Measurements from ENCODE around the gene PLS3. TPM values are rescaled to one million over a fixed set of nuclear protein-coding genes. Genes with fewer than 3 reads are reported as not detected.

Gene PLS3
- total and polyA plus RNA-seq, 2 of the 13 experiments (the other 11 are each of a cell fraction or from before 2014, with no cell fraction given), result 55.7 to 99.9 TPM

GRCh38 chrX:115561605-115562479 lies 868 bp downstream of the PLS3 start (continued):
- TF ChIP-seq CCAR2 (optimal IDR thresholded peaks at IDR 0.05; ENCODE audit: low read depth, low read length), result no peak
- TF ChIP-seq, protein P1, sequence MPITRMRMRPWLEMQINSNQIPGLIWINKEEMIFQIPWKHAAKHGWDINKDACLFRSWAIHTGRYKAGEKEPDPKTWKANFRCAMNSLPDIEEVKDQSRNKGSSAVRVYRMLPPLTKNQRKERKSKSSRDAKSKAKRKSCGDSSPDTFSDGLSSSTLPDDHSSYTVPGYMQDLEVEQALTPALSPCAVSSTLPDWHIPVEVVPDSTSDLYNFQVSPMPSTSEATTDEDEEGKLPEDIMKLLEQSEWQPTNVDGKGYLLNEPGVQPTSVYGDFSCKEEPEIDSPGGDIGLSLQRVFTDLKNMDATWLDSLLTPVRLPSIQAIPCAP (CRISPR knock-in tag; IDR thresholded peaks at IDR 0.05; ENCODE audit: low read depth), result no peak
- no peak for TF ChIP-seq ZFP36L1 (CRISPR knock-in tag; IDR thresholded peaks at IDR 0.05)
- TF ChIP-seq, protein P2, sequence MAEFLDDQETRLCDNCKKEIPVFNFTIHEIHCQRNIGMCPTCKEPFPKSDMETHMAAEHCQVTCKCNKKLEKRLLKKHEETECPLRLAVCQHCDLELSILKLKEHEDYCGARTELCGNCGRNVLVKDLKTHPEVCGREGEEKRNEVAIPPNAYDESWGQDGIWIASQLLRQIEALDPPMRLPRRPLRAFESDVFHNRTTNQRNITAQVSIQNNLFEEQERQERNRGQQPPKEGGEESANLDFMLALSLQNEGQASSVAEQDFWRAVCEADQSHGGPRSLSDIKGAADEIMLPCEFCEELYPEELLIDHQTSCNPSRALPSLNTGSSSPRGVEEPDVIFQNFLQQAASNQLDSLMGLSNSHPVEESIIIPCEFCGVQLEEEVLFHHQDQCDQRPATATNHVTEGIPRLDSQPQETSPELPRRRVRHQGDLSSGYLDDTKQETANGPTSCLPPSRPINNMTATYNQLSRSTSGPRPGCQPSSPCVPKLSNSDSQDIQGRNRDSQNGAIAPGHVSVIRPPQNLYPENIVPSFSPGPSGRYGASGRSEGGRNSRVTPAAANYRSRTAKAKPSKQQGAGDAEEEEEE (CRISPR knock-in tag; IDR thresholded peaks at IDR 0.05; ENCODE audit: borderline replicate concordance), result no peak
- peak; percentile 53 for TF ChIP-seq RBFOX2 (IDR thresholded peaks at IDR 0.05; ENCODE audit: low read depth, low read length)
- TF ChIP-seq, protein P3, sequence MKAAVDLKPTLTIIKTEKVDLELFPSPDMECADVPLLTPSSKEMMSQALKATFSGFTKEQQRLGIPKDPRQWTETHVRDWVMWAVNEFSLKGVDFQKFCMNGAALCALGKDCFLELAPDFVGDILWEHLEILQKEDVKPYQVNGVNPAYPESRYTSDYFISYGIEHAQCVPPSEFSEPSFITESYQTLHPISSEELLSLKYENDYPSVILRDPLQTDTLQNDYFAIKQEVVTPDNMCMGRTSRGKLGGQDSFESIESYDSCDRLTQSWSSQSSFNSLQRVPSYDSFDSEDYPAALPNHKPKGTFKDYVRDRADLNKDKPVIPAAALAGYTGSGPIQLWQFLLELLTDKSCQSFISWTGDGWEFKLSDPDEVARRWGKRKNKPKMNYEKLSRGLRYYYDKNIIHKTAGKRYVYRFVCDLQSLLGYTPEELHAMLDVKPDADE (CRISPR knock-in tag; IDR thresholded peaks at IDR 0.05), result no peak
- peak; percentile 35 for TF ChIP-seq NFE2L2 (IDR thresholded peaks at IDR 0.05; ENCODE audit: low read length)
- no peak for TF ChIP-seq ZNF619 (CRISPR knock-in tag; IDR thresholded peaks at IDR 0.05)
- TF ChIP-seq ZSCAN22 (CRISPR knock-in tag; IDR thresholded peaks at IDR 0.05), result no peak
- TF ChIP-seq, protein P4, sequence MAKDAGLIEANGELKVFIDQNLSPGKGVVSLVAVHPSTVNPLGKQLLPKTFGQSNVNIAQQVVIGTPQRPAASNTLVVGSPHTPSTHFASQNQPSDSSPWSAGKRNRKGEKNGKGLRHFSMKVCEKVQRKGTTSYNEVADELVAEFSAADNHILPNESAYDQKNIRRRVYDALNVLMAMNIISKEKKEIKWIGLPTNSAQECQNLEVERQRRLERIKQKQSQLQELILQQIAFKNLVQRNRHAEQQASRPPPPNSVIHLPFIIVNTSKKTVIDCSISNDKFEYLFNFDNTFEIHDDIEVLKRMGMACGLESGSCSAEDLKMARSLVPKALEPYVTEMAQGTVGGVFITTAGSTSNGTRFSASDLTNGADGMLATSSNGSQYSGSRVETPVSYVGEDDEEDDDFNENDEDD (CRISPR knock-in tag; IDR thresholded peaks at IDR 0.05; ENCODE audit: borderline replicate concordance), result no peak
- no peak for TF ChIP-seq ZFP82 (CRISPR knock-in tag; IDR thresholded peaks at IDR 0.05; ENCODE audit: borderline replicate concordance)
- no peak for TF ChIP-seq SALL1 (CRISPR knock-in tag; IDR thresholded peaks at IDR 0.05)
- no peak for TF ChIP-seq MLLT10 (CRISPR knock-in tag; IDR thresholded peaks at IDR 0.05)
- no peak for TF ChIP-seq THRA (CRISPR knock-in tag; IDR thresholded peaks at IDR 0.05; ENCODE audit: borderline replicate concordance)
- no peak for TF ChIP-seq ZNF235 (CRISPR knock-in tag; IDR thresholded peaks at IDR 0.05; ENCODE audit: borderline replicate concordance)
- no peak for TF ChIP-seq ZNF143 (CRISPR knock-in tag; IDR thresholded peaks at IDR 0.05)
- TF ChIP-seq MYC (CRISPR knock-in tag; IDR thresholded peaks at IDR 0.05; ENCODE audit: borderline replicate concordance), result peak; percentile 29; the same call in 1 of the 2 replicates
- no peak for TF ChIP-seq CEBPB (IDR thresholded peaks at IDR 0.05; ENCODE audit: borderline replicate concordance, low read depth, low read length)
- no peak for TF ChIP-seq ZBTB1 (CRISPR knock-in tag; IDR thresholded peaks at IDR 0.05; ENCODE audit: borderline replicate concordance)
- TF ChIP-seq, protein P5, sequence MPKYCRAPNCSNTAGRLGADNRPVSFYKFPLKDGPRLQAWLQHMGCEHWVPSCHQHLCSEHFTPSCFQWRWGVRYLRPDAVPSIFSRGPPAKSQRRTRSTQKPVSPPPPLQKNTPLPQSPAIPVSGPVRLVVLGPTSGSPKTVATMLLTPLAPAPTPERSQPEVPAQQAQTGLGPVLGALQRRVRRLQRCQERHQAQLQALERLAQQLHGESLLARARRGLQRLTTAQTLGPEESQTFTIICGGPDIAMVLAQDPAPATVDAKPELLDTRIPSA (CRISPR knock-in tag; IDR thresholded peaks at IDR 0.05; ENCODE audit: borderline replicate concordance), result no peak
- TF ChIP-seq THYN1 (CRISPR knock-in tag; IDR thresholded peaks at IDR 0.05; ENCODE audit: borderline replicate concordance, low read depth), result no peak
- no peak for TF ChIP-seq FOXC1 (CRISPR knock-in tag; IDR thresholded peaks at IDR 0.05; ENCODE audit: borderline replicate concordance)
